Measurements from ENCODE around the gene TOX3.

DNA sequence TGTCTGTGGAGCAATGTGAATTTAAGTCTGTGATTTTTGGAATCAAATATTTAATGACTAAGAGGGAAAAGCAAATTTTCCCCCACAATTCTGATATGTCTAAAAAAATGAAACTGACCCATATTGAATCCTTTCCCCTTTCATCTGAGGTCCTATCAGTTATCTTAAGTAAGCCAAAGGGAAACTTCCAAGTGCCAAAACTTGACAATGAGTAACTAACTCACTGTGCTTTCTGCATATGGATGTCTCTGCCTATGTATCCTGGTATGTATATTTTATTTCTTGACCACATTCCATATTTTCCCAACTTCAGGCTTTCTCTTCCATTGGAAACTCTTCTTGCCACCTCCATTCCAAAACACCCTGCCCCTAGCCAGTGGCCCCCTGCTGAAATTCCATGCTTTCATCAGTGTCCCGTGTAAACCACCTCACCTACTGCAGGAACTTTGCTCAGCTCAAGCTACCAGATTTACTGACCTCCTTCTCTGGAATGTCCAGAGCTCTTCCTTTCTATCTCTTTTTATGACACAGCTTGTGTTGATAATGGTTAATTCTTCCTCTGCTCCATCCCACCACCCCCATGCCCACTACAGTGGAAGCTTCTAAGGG is 59.0 kb downstream of the TOX3 start:
- TF ChIP-seq, protein P1, sequence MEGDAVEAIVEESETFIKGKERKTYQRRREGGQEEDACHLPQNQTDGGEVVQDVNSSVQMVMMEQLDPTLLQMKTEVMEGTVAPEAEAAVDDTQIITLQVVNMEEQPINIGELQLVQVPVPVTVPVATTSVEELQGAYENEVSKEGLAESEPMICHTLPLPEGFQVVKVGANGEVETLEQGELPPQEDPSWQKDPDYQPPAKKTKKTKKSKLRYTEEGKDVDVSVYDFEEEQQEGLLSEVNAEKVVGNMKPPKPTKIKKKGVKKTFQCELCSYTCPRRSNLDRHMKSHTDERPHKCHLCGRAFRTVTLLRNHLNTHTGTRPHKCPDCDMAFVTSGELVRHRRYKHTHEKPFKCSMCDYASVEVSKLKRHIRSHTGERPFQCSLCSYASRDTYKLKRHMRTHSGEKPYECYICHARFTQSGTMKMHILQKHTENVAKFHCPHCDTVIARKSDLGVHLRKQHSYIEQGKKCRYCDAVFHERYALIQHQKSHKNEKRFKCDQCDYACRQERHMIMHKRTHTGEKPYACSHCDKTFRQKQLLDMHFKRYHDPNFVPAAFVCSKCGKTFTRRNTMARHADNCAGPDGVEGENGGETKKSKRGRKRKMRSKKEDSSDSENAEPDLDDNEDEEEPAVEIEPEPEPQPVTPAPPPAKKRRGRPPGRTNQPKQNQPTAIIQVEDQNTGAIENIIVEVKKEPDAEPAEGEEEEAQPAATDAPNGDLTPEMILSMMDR (IDR thresholded peaks at IDR 0.05; ENCODE audit: poor library complexity, severe bottlenecking) = no peak
- no peak for TF ChIP-seq SMC3 (conservative IDR thresholded peaks at IDR 0.05; ENCODE audit: poor library complexity)
- TF ChIP-seq, protein P2, sequence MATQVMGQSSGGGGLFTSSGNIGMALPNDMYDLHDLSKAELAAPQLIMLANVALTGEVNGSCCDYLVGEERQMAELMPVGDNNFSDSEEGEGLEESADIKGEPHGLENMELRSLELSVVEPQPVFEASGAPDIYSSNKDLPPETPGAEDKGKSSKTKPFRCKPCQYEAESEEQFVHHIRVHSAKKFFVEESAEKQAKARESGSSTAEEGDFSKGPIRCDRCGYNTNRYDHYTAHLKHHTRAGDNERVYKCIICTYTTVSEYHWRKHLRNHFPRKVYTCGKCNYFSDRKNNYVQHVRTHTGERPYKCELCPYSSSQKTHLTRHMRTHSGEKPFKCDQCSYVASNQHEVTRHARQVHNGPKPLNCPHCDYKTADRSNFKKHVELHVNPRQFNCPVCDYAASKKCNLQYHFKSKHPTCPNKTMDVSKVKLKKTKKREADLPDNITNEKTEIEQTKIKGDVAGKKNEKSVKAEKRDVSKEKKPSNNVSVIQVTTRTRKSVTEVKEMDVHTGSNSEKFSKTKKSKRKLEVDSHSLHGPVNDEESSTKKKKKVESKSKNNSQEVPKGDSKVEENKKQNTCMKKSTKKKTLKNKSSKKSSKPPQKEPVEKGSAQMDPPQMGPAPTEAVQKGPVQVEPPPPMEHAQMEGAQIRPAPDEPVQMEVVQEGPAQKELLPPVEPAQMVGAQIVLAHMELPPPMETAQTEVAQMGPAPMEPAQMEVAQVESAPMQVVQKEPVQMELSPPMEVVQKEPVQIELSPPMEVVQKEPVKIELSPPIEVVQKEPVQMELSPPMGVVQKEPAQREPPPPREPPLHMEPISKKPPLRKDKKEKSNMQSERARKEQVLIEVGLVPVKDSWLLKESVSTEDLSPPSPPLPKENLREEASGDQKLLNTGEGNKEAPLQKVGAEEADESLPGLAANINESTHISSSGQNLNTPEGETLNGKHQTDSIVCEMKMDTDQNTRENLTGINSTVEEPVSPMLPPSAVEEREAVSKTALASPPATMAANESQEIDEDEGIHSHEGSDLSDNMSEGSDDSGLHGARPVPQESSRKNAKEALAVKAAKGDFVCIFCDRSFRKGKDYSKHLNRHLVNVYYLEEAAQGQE (IDR thresholded peaks at IDR 0.05; ENCODE audit: borderline replicate concordance) = no peak
